ENCODE data around the gene OR11H7. TPM values are rescaled to one million over a fixed set of nuclear protein-coding genes. Genes with fewer than 3 reads are reported as not detected.
"Not testable (repeated sequence)": the region's sequence is repeated elsewhere in the genome, so short reads cannot be mapped to it uniquely, and the experiment has no call there.

The OR11H7 gene
- total and polyA plus RNA-seq, 4 experiments from 2014 or later = not detected

DNA sequence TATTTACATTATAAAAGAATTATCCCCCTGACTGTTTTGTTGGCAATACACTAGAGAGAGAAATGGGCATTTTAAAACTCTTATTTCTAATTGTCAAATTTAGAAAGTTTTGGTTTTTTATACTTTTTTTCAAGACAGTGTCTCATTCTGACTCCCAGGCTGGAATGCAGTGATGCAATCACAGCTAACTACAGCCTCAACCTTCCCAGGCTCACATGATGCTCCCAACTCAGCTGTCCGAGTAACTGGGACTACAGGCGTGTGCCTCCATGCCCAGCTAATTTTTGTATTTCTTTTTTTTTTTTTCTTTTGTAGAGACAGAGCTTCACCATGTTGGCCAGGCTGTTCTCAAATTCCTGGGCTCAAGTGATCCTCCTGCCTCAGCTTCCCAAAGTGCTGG, 13.6 kb upstream of the OR11H7 start:
- no peak overlapping the region for H3K27ac Mint-ChIP-seq
- POLR2A ChIA-PET (ENCODE audit: partially characterized antibody) = no interaction called here
- H3K27ac ChIP-seq (ENCODE audit: low read depth, low read length) = no peak overlapping the region
- intact Hi-C loops (cut with micrococcal nuclease) = no loop called here
- peaks cover 2 to 6% of the 10 kb centered on the region in 2 donors for H3K27me3 Mint-ChIP-seq
- no peak overlapping the region for H3K4me3 Mint-ChIP-seq
- H3K36me3 Mint-ChIP-seq = no peaks in the 10 kb centered on the region
- H3K27me3 ChIP-seq (ENCODE audit: insufficient read depth, low read length) = no peaks in the 10 kb centered on the region
- CTCF ChIA-PET (ENCODE audit: partially characterized antibody) = no interaction called here
- no peaks in the 10 kb centered on the region for H3K9me3 ChIP-seq (ENCODE audit: control insufficient read depth in 1 of 2, low read length in 2 of 2)
- H3K9me3 Mint-ChIP-seq = peaks cover 0 to 4% (median 0%) of the 10 kb centered on the region in 8 donors
- H3K4me1 ChIP-seq (ENCODE audit: insufficient read depth, low read length) = no peaks in the 10 kb centered on the region
- no peaks in the 10 kb centered on the region for H3K36me3 ChIP-seq (ENCODE audit: insufficient read depth, low read length)
- H3K4me1 Mint-ChIP-seq = no peaks in the 10 kb centered on the region
- DNase-seq = no peak
- H3K4me3 ChIP-seq (ENCODE audit: low read length in 2 of 2) = no peak overlapping the region

DNA sequence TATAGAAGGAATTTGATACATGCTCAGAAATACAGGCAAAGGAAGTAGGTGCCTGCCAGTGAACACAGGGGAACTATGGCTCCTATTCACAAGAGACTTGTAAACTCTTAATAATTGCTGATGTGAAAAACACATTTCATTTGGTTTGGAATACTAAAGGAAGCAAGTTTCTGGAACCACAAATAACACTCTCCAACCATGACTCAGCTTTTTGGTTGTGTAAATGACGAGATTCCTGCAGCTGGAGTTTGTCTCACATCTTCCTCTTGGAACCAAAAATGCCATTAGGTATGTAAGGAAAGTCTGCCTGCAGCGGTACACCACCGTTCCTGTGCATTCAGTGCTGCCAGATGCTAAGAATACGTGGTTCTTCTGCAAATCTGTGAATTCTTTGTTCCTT, 9.7 kb upstream of the OR11H7 start:
- CTCF ChIA-PET (ENCODE audit: partially characterized antibody) = no interaction called here
- H3K27me3 Mint-ChIP-seq = peaks cover 5 to 8% of the 10 kb centered on the region in 2 donors
- no peak overlapping the region for H3K4me3 ChIP-seq (ENCODE audit: low read length in 2 of 2)
- no peaks in the 10 kb centered on the region for H3K27me3 ChIP-seq (ENCODE audit: insufficient read depth, low read length)
- no peak overlapping the region for H3K4me3 Mint-ChIP-seq
- H3K4me1 ChIP-seq (ENCODE audit: insufficient read depth, low read length) = no peaks in the 10 kb centered on the region
- POLR2A ChIA-PET (ENCODE audit: partially characterized antibody) = no interaction called here
- intact Hi-C loops (cut with micrococcal nuclease) = no loop called here
- no peak overlapping the region for H3K27ac Mint-ChIP-seq
- no peak for DNase-seq
- peaks cover 0 to 1% of the 10 kb centered on the region in 2 donors for H3K36me3 Mint-ChIP-seq
- H3K9me3 Mint-ChIP-seq = peaks cover 0 to 3% (median 0%) of the 10 kb centered on the region in 8 donors
- no peaks in the 10 kb centered on the region for H3K36me3 ChIP-seq (ENCODE audit: insufficient read depth, low read length)
- H3K4me1 Mint-ChIP-seq = no peaks in the 10 kb centered on the region
- H3K27ac ChIP-seq (ENCODE audit: low read depth, low read length) = no peak overlapping the region
- H3K9me3 ChIP-seq (ENCODE audit: control insufficient read depth in 1 of 2, low read length in 2 of 2) = no peaks in the 10 kb centered on the region

GRCh38 chr14:20223410-20223809, 5.4 kb upstream of the OR11H7 start, which contains the start of gene OR11H6:
Gene OR11H6 (plus strand): TSS chr14:20223710. CDS start chr14:20223710, 0 bp downstream.
- no peak for DNase-seq
- Histone ChIP-seq H3K27ac (ENCODE audit: low read depth, low read length) (no peak within 1 kb of the TSS), H3K4me1 (ENCODE audit: insufficient read depth, low read length) (no peaks in the 10 kb centered on the region), H3K36me3 (ENCODE audit: insufficient read depth, low read length) (no peaks in the 10 kb centered on the region), H3K9me3 (ENCODE audit: control insufficient read depth in 1 of 2, low read length in 2 of 2) (no peaks in the 10 kb centered on the region), H3K4me3 (ENCODE audit: low read length in 2 of 2) (no peak within 1 kb of the TSS), H3K27me3 (ENCODE audit: insufficient read depth, low read length) (no peaks in the 10 kb centered on the region)
- intact Hi-C loops (cut with micrococcal nuclease) = no loop called here
- H3K36me3 Mint-ChIP-seq = peaks cover 0 to 1% of the 10 kb centered on the region in 2 donors
- H3K27ac Mint-ChIP-seq = no peak within 1 kb of the TSS
- ChIA-PET POLR2A (ENCODE audit: partially characterized antibody) (no interaction called here), CTCF (ENCODE audit: partially characterized antibody) (no interaction called here)
- H3K27me3 Mint-ChIP-seq = peaks cover 9 to 11% of the 10 kb centered on the region in 2 donors
- no peak within 1 kb of the TSS for H3K4me3 Mint-ChIP-seq
- no peaks in the 10 kb centered on the region for H3K4me1 Mint-ChIP-seq
- H3K9me3 Mint-ChIP-seq = peaks cover 0 to 11% (median 4%) of the 10 kb centered on the region in 8 donors

- H3K4me1 Mint-ChIP-seq; H3K4me3 Mint-ChIP-seq; H3K36me3 Mint-ChIP-seq; intact Hi-C loops (cut with micrococcal nuclease); H3K36me3 ChIP-seq (ENCODE audit: insufficient read depth, low read length); H3K27me3 Mint-ChIP-seq; H3K4me1 ChIP-seq (ENCODE audit: insufficient read depth, low read length); H3K27ac ChIP-seq (ENCODE audit: low read depth, low read length); DNase-seq; H3K27ac Mint-ChIP-seq; CTCF ChIA-PET (ENCODE audit: partially characterized antibody); H3K9me3 ChIP-seq (ENCODE audit: control insufficient read depth in 1 of 2, low read length in 2 of 2); POLR2A ChIA-PET (ENCODE audit: partially characterized antibody); H3K4me3 ChIP-seq (ENCODE audit: low read length in 2 of 2); H3K27me3 ChIP-seq (ENCODE audit: insufficient read depth, low read length): not testable (repeated sequence)
- H3K9me3 Mint-ChIP-seq = peaks cover 0 to 12% (median 7%) of the 10 kb centered on the region in 8 donors
These were observed 6.6 kb downstream of the OR11H7 start for GRCh38 chr14:20235415-20235814.

GRCh38 chr14:20247646-20248246, 19.0 kb downstream of the OR11H7 start:
- Histone ChIP-seq H3K4me3 (ENCODE audit: low read length in 2 of 2) (no peak overlapping the region), H3K27ac (ENCODE audit: low read depth, low read length) (no peak overlapping the region), H3K27me3 (ENCODE audit: insufficient read depth, low read length) (no peaks in the 10 kb centered on the region), H3K4me1 (ENCODE audit: insufficient read depth, low read length) (no peaks in the 10 kb centered on the region), H3K36me3 (ENCODE audit: insufficient read depth, low read length) (no peaks in the 10 kb centered on the region), H3K9me3 (ENCODE audit: control insufficient read depth in 1 of 2, low read length in 2 of 2) (no peaks in the 10 kb centered on the region)
- Mint-ChIP-seq H3K9me3 (peaks cover 0 to 15% (median 6%) of the 10 kb centered on the region in 8 donors), H3K4me3 (no peak overlapping the region), H3K27ac (no peak overlapping the region), H3K27me3 (no peaks in the 10 kb centered on the region), H3K4me1 (peaks cover 0 to 1% (median 0%) of the 10 kb centered on the region in 4 donors), H3K36me3 (peaks cover 1 to 7% of the 10 kb centered on the region in 2 donors)
- POLR2A ChIA-PET (ENCODE audit: partially characterized antibody) = no interaction called here
- CTCF ChIA-PET (ENCODE audit: partially characterized antibody) = interaction anchor here (0.7 kb wide), 1 partner anchor 9 kb away, joined by 3 read pairs; no protein-coding TSS in a partner anchor
- intact Hi-C loops (cut with micrococcal nuclease) = no loop called here
- peak in 2 of 5 donors; percentile 3 for DNase-seq

- no peak for DNase-seq
- POLR2A ChIA-PET (ENCODE audit: partially characterized antibody) = no interaction called here
- no peaks in the 10 kb centered on the region for H3K9me3 ChIP-seq (ENCODE audit: control insufficient read depth in 1 of 2, low read length in 2 of 2)
- H3K27me3 ChIP-seq (ENCODE audit: insufficient read depth, low read length) = no peaks in the 10 kb centered on the region
- Mint-ChIP-seq H3K27ac (no peak overlapping the region), H3K4me1 (no peaks in the 10 kb centered on the region), H3K27me3 (no peaks in the 10 kb centered on the region), H3K36me3 (peaks cover 20 to 25% of the 10 kb centered on the region in 2 donors), H3K4me3 (no peak overlapping the region), H3K9me3 (peaks cover 0 to 5% (median 0%) of the 10 kb centered on the region in 8 donors)
- H3K4me1 ChIP-seq (ENCODE audit: insufficient read depth, low read length) = no peaks in the 10 kb centered on the region
- CTCF ChIA-PET (ENCODE audit: partially characterized antibody) = no interaction called here
- H3K4me3 ChIP-seq (ENCODE audit: low read length in 2 of 2) = no peak overlapping the region
- no peak overlapping the region for H3K27ac ChIP-seq (ENCODE audit: low read depth, low read length)
- no peaks in the 10 kb centered on the region for H3K36me3 ChIP-seq (ENCODE audit: insufficient read depth, low read length)
- intact Hi-C loops (cut with micrococcal nuclease) = no loop called here
These were observed 33.9 kb downstream of the OR11H7 start for GRCh38 chr14:20262642-20263128.

DNA sequence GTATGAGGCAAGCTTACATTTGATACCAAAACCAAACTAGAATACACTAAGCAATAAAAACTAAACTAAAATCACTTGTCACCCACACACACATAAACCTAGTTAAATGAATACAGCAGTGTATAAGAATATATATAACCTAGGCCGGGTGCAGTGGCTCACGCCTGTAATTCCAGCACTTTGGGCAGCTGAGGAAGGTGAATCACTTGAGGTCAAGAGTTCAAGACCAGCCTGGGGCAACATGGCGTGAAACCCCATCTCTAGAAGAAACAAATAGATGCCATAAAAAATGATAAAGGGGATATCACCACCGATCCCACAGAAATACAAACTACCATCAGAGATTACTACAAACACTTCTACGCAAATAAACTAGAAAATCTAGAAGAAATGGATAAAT, 35.6 kb downstream of the OR11H7 start:
- intact Hi-C loops (cut with micrococcal nuclease); H3K27me3 ChIP-seq (ENCODE audit: insufficient read depth, low read length); H3K4me3 Mint-ChIP-seq; H3K36me3 ChIP-seq (ENCODE audit: insufficient read depth, low read length); H3K9me3 Mint-ChIP-seq; H3K27ac Mint-ChIP-seq; H3K4me1 ChIP-seq (ENCODE audit: insufficient read depth, low read length); DNase-seq; H3K4me1 Mint-ChIP-seq; POLR2A ChIA-PET (ENCODE audit: partially characterized antibody); H3K9me3 ChIP-seq (ENCODE audit: control insufficient read depth in 1 of 2, low read length in 2 of 2); H3K4me3 ChIP-seq (ENCODE audit: low read length in 2 of 2); H3K27me3 Mint-ChIP-seq; H3K27ac ChIP-seq (ENCODE audit: low read depth, low read length); CTCF ChIA-PET (ENCODE audit: partially characterized antibody): not testable (repeated sequence)
- peaks cover 20 to 30% of the 10 kb centered on the region in 2 donors for H3K36me3 Mint-ChIP-seq
